GM12878 (cell line): ENCODE results near the gene RRP36. TPM values are rescaled to one million over a fixed set of nuclear protein-coding genes. Genes with fewer than 3 reads are reported as not detected.

Source experiments
- ATAC-seq: fragments of 200-7000 bp; cut with Tn5 transposase; 3 replicates; pipeline ENCODE4 v1.9.1; 2020; ENCODE audit warnings: mild to moderate bottlenecking, moderate library complexity
- BruUV-seq: library from RNA; stranded (reverse); fragments of 400-500 nt; replicated peaks from 2 replicates; lab custom pipeline; 2021; lab: Mats Ljungman, UMichigan
- CTCF ChIA-PET: fragments of 300-600 bp; sonication (Branson Sonifier 250); formaldehyde crosslinking; extraction: SDS; loops from one replicate; lab custom pipeline; 2021; ENCODE audit warnings: inconsistent platforms; lab: Yijun Ruan, JAX
- POLR2A ChIA-PET: fragments of 350-600 bp; formaldehyde crosslinking; extraction: SDS; loops from one replicate; lab custom pipeline; 2021; ENCODE audit warnings: inconsistent platforms; lab: Charles Lee
- RAD21 ChIA-PET: fragments of 300-600 bp; sonication (Branson Sonifier 250); formaldehyde crosslinking; loops from one replicate; lab custom pipeline; 2023; ENCODE audit warnings: antibody characterized with exemption; ENCODE audit not compliant: unreplicated experiment; lab: Charles Lee
- SMC1A ChIA-PET: fragments of 300-600 bp; sonication (Branson Sonifier 250); formaldehyde crosslinking; loops from one replicate; lab custom pipeline; 2023; ENCODE audit not compliant: unreplicated experiment, uncharacterized antibody; lab: Charles Lee
- DNase-seq: peaks from one replicate; pipeline ENCODE4 v3.0.0-alpha.2; 2011; ENCODE audit warnings: low read depth, low spot score
- FAIRE-seq: peaks from 3 replicates; lab custom pipeline; 2011; peaks lifted over from hg19 to GRCh38; lab: Jason Lieb, UNC
- H2AFZ ChIP-seq: 2 replicates; pipeline ENCODE4 v1.6.0; 2011; ENCODE audit warnings: low read depth, low read length, control low read depth; ENCODE audit not compliant: control insufficient read depth
- H3K27ac ChIP-seq: 2 replicates; pipeline ENCODE4 v1.5.1; 2011; ENCODE audit warnings: control low read depth; ENCODE audit not compliant: control insufficient read depth, insufficient read depth
- H3K27me3 ChIP-seq, 2 experiments: replicated peaks in 1 of 2; 2 replicates each; pipeline versions ENCODE4 v1.6.0 to v1.6.1; 2011; ENCODE audit warnings: low read length in 1 of 2; ENCODE audit not compliant: control insufficient read depth in 2 of 2, insufficient read depth in 2 of 2
- H3K36me3 ChIP-seq, 2 experiments: 2 replicates each; pipeline ENCODE4 v1.5.1; 2011; ENCODE audit warnings: low read length in 1 of 2; ENCODE audit not compliant: control insufficient read depth in 2 of 2, insufficient read depth in 2 of 2
- H3K4me1 ChIP-seq: 2 replicates; pipeline ENCODE4 v1.6.1; 2011; ENCODE audit warnings: mild to moderate bottlenecking, low read length, moderate library complexity, mixed read lengths; ENCODE audit not compliant: control insufficient read depth, insufficient read depth
- H3K4me2 ChIP-seq: 2 replicates; pipeline ENCODE4 v1.6.0; 2011; ENCODE audit warnings: control low read depth; ENCODE audit not compliant: control insufficient read depth, insufficient read depth
- H3K4me3 ChIP-seq: fragments of 200-600 bp; sonication (generic); 2 replicates; pipeline ENCODE4 v1.5.1; 2016
- H3K79me2 ChIP-seq: 2 replicates; pipeline ENCODE4 v1.6.0; 2011; ENCODE audit warnings: low read length; ENCODE audit not compliant: control insufficient read depth, insufficient read depth
- H3K9ac ChIP-seq: 2 replicates; pipeline ENCODE4 v1.8.0; 2011; ENCODE audit warnings: low read length, control low read depth, mixed read lengths; ENCODE audit not compliant: control insufficient read depth, insufficient read depth
- H3K9me3 ChIP-seq: replicated peaks from 3 replicates; pipeline ENCODE4 v1.5.1; 2011; ENCODE audit warnings: mild to moderate bottlenecking, low read length; ENCODE audit not compliant: control insufficient read depth, insufficient read depth
- H4K20me1 ChIP-seq: 2 replicates; pipeline ENCODE4 v1.6.0; 2011; ENCODE audit not compliant: control insufficient read depth, insufficient read depth
- ATF7 ChIP-seq: fragments of 450-650 bp; IDR thresholded peaks from 2 replicates; pipeline ENCODE4 v1.6.1; 2016; ENCODE audit warnings: low read depth, mild to moderate bottlenecking
- BACH1 ChIP-seq: fragments of 450-650 bp; IDR thresholded peaks from 2 replicates; pipeline ENCODE4 v1.6.1; 2017; ENCODE audit warnings: mild to moderate bottlenecking, borderline replicate concordance
- BCL11A ChIP-seq: IDR thresholded peaks from 2 replicates; pipeline ENCODE4 v1.6.1; 2011; ENCODE audit warnings: low read depth, low read length
- CBFB ChIP-seq: IDR thresholded peaks from 2 replicates; pipeline ENCODE4 v1.6.1; 2016; ENCODE audit warnings: antibody characterized with exemption, low read depth
- CHD1 ChIP-seq: IDR thresholded peaks from 2 replicates; pipeline ENCODE4 v1.6.1; 2012; ENCODE audit warnings: low read depth, low read length, improper control_type of control experiment
- ELK1 ChIP-seq: IDR thresholded peaks from 2 replicates; pipeline ENCODE4 v1.6.1; 2012; ENCODE audit warnings: low read depth, low read length, improper control_type of control experiment
- HDGF ChIP-seq: fragments of 450-650 bp; IDR thresholded peaks from 2 replicates; pipeline ENCODE4 v1.6.1; 2016; ENCODE audit warnings: antibody characterized with exemption
- JUND ChIP-seq: IDR thresholded peaks from 2 replicates; pipeline ENCODE4 v1.6.1; 2012; ENCODE audit warnings: low read depth, mild to moderate bottlenecking, low read length, improper control_type of control experiment, moderate library complexity
- MEF2A ChIP-seq: IDR thresholded peaks from 2 replicates; pipeline ENCODE4 v1.6.1; 2011; ENCODE audit warnings: low read depth, mild to moderate bottlenecking, low read length, moderate library complexity; ENCODE audit not compliant: insufficient read depth
- MYC ChIP-seq: IDR thresholded peaks from 2 replicates; pipeline ENCODE4 v1.6.1; 2011; ENCODE audit warnings: mild to moderate bottlenecking, low read length, moderate library complexity, inconsistent platforms; ENCODE audit not compliant: insufficient read depth, insufficient replicate concordance, insufficient read length, severe bottlenecking
- NFYA ChIP-seq: IDR thresholded peaks from 2 replicates; pipeline ENCODE4 v1.6.1; 2011; ENCODE audit warnings: low read depth, mild to moderate bottlenecking, low read length, improper control_type of control experiment, borderline replicate concordance
- RELA ChIP-seq: fragments of 450-650 bp; IDR thresholded peaks from 2 replicates; pipeline ENCODE4 v1.8.0; 2014; ENCODE audit warnings: borderline replicate concordance; ENCODE audit not compliant: partially characterized antibody
- SIX5 ChIP-seq: IDR thresholded peaks from 2 replicates; pipeline ENCODE4 v1.6.1; 2011; ENCODE audit warnings: mild to moderate bottlenecking, low read depth, low read length, moderate library complexity; ENCODE audit not compliant: severe bottlenecking
- TARDBP ChIP-seq: IDR thresholded peaks from 2 replicates; pipeline ENCODE4 v1.6.1; 2016; ENCODE audit warnings: borderline replicate concordance
- YBX1 ChIP-seq: fragments of 450-650 bp; IDR thresholded peaks from 2 replicates; pipeline ENCODE4 v1.6.1; 2016; ENCODE audit warnings: antibody characterized with exemption
- ZNF274 ChIP-seq: IDR thresholded peaks from one replicate; pipeline ENCODE4 v1.8.0; 2011; ENCODE audit not compliant: insufficient read length, insufficient read depth
- WGBS: methylation state at CpG from one replicate; pipeline ENCODE4 v1.1.6; 2016; ENCODE audit warnings: low lambda C conversion rate; ENCODE audit not compliant: insufficient replicate concordance, insufficient coverage; ENCODE audit errors: missing lambda C conversion rate; 5-methylcytosine and 5-hydroxymethylcytosine counted together
- in situ Hi-C: fragments of 300-500 bp; cut with MboI; formaldehyde crosslinking; loops from 9 replicates; pipeline ENCODE4 v1.14.3; 2018; ENCODE audit warnings: mixed read lengths
- intact Hi-C: fragments of 100-400 bp; cut with micrococcal nuclease; formaldehyde crosslinking; loops from one replicate; pipeline ENCODE4 v1.14.2; 2022; ENCODE audit not compliant: unreplicated experiment
- polyA plus RNA-seq, 11 experiments: library from polyadenylated mRNA; depleted of rRNA in 4 of 11; unstranded in 6 of 11; stranded (reverse) in 5 of 11; fragments of >200 nt; fragmentation: Nextera tagmentation in 4 of 11; fragmentation: Illumina TruSeq in 1 of 11; extraction: Ambion mirVana in 4 of 11; extraction: Trizol in 1 of 11; gene quantifications; 1 replicate in 1 of 11; 2 replicates in 10 of 11; pipeline versions ENCODE4 v1.2.1 to v1.2.3, GENCODE V29; 2011 to 2016; ENCODE audit warnings: inconsistent platforms in 2 of 11, missing spikeins in 2 of 11, low read depth in 1 of 11
- total RNA-seq, 4 experiments: library from RNA; depleted of rRNA in 3 of 4; stranded (reverse); fragments of >200 nt in 3 of 4; fragmentation: Illumina TruSeq in 1 of 4; extraction: Trizol in 1 of 4; gene quantifications; 2 replicates each; pipeline versions ENCODE4 v1.2.1 to v1.2.3, GENCODE V29; 2013 to 2021
- TF ChIP-seq, protein P1 (sequence below): fragments of 450-650 bp; IDR thresholded peaks from 2 replicates; pipeline ENCODE4 v1.6.1; 2016; ENCODE audit warnings: mild to moderate bottlenecking
- TF ChIP-seq, protein P2 (sequence below): IDR thresholded peaks from 2 replicates; pipeline ENCODE4 v1.6.1; 2011; ENCODE audit warnings: low read depth, low read length, improper control_type of control experiment, borderline replicate concordance
- TF ChIP-seq, protein P3 (sequence below): fragments of 450-650 bp; IDR thresholded peaks from 2 replicates; pipeline ENCODE4 v1.6.1; 2018; ENCODE audit warnings: mild to moderate bottlenecking, low read depth, moderate library complexity; ENCODE audit not compliant: partially characterized antibody

Gene RRP36
- total and polyA plus RNA-seq, 10 of the 15 experiments (the other 5 are each of a cell fraction or from before 2014, with no cell fraction given) = 17.6 to 101 (median 69.7) TPM

DNA sequence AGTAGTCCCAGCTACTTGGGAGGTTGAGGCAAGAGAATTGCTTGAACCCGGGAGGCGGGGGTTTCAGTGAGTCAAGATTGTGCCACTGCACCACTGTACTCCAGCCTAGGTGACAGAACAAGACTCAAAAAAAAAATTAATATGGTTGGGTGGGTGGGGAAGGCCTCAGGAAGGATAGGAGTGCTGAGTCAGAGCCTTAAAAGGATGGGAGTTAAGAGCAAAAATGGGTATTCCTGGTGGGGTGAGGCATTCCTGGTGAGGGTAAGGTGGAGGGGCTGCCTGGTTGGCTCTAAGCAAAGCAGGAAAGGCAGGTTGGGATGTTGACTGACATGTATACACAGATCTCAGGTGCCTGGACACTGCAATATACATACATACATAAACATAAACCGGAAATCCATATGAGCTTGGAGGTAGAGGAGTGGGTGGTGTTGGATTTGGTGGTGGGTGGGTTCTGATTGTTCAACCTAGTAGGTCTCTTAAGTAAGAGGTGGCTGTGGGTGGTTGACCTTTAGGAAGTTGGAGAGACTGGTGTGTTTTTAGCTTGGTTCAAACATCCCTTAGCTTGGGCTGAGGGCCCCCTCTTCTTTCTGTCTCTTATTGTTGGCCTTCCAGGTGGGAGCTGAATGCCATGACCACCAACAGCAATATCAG lies 1.2 kb upstream of the RRP36 start:
- peaks cover 4 to 8% of the 10 kb centered on the region in 2 experiments; a peak in 3 of 4 replicates for H3K36me3 ChIP-seq
- FAIRE-seq (no peak), DNase-seq (no peak), ATAC-seq (no peak)
- peaks cover 25% of the 10 kb centered on the region for H3K79me2 ChIP-seq
- H3K27ac ChIP-seq = no peak overlapping the region
- H3K27me3 ChIP-seq = no peaks in the 10 kb centered on the region
- H3K4me1 ChIP-seq = peaks cover 16% of the 10 kb centered on the region
- BruUV-seq = no TSS peak
- in situ Hi-C loops (no loop called here), intact Hi-C loops (no loop called here)
- H2AFZ ChIP-seq = no peak overlapping the region
- H4K20me1 ChIP-seq = peaks cover 3% of the 10 kb centered on the region; the same call in 1 of the 2 replicates
- TF ChIP-seq MEF2A = no peak
- no peak for TF ChIP-seq RELA
- TF ChIP-seq BACH1 = no peak
- TF ChIP-seq, protein P1, sequence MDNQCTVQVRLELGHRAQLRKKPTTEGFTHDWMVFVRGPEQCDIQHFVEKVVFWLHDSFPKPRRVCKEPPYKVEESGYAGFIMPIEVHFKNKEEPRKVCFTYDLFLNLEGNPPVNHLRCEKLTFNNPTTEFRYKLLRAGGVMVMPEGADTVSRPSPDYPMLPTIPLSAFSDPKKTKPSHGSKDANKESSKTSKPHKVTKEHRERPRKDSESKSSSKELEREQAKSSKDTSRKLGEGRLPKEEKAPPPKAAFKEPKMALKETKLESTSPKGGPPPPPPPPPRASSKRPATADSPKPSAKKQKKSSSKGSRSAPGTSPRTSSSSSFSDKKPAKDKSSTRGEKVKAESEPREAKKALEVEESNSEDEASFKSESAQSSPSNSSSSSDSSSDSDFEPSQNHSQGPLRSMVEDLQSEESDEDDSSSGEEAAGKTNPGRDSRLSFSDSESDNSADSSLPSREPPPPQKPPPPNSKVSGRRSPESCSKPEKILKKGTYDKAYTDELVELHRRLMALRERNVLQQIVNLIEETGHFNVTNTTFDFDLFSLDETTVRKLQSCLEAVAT = no peak
- no peak for TF ChIP-seq JUND
- no peak for TF ChIP-seq BCL11A
- TF ChIP-seq TARDBP = no peak
- no peak for TF ChIP-seq ZNF274
- TF ChIP-seq SIX5 = no peak
- TF ChIP-seq CBFB = no peak
- no peak for TF ChIP-seq MYC
- TF ChIP-seq, protein P2, sequence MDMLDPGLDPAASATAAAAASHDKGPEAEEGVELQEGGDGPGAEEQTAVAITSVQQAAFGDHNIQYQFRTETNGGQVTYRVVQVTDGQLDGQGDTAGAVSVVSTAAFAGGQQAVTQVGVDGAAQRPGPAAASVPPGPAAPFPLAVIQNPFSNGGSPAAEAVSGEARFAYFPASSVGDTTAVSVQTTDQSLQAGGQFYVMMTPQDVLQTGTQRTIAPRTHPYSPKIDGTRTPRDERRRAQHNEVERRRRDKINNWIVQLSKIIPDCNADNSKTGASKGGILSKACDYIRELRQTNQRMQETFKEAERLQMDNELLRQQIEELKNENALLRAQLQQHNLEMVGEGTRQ = no peak
- TF ChIP-seq NFYA = no peak
- no peak for TF ChIP-seq HDGF
- no peak for TF ChIP-seq ATF7
- TF ChIP-seq, protein P3, sequence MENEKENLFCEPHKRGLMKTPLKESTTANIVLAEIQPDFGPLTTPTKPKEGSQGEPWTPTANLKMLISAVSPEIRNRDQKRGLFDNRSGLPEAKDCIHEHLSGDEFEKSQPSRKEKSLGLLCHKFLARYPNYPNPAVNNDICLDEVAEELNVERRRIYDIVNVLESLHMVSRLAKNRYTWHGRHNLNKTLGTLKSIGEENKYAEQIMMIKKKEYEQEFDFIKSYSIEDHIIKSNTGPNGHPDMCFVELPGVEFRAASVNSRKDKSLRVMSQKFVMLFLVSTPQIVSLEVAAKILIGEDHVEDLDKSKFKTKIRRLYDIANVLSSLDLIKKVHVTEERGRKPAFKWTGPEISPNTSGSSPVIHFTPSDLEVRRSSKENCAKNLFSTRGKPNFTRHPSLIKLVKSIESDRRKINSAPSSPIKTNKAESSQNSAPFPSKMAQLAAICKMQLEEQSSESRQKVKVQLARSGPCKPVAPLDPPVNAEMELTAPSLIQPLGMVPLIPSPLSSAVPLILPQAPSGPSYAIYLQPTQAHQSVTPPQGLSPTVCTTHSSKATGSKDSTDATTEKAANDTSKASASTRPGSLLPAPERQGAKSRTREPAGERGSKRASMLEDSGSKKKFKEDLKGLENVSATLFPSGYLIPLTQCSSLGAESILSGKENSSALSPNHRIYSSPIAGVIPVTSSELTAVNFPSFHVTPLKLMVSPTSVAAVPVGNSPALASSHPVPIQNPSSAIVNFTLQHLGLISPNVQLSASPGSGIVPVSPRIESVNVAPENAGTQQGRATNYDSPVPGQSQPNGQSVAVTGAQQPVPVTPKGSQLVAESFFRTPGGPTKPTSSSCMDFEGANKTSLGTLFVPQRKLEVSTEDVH = no peak
- no peak for TF ChIP-seq CHD1
- TF ChIP-seq YBX1 = no peak
- no peak for TF ChIP-seq ELK1
- no peak overlapping the region for H3K4me3 ChIP-seq
- 97% methylated on average over 3 of the region's 3 CpGs for WGBS
- H3K4me2 ChIP-seq = no peak overlapping the region
- no peak overlapping the region for H3K9ac ChIP-seq
- no peaks in the 10 kb centered on the region for H3K9me3 ChIP-seq
- ChIA-PET POLR2A (interaction anchor here (0.5 to 2.0 kb wide), 7 partner anchors 10 to 272 kb away, joined by 3 to 6 read pairs (median 5); partner anchors contain the start of genes CUL7 and PPP2R5D), SMC1A (no interaction called here), CTCF (interaction anchor here (0.7 to 1.7 kb wide), 4 partner anchors 38 to 142 kb away, joined by 3 to 7 read pairs (median 3); no protein-coding TSS in a partner anchor), RAD21 (interaction anchor here (0.8 to 2.0 kb wide), 2 partner anchors 41 kb away, joined by 4 to 5 read pairs; partner anchors contain the start of gene PEX6)
